SU-DHL-6 (cell line): ENCODE data around the gene PYHIN1.
A peak's percentile ranks its signal among the peaks of the same experiment; 100 is the strongest.

Experiments
- H2AFZ ChIP-seq: fragments of 200-600 bp; sonication (generic); 2 replicates; pipeline ENCODE4 v1.6.1; 2014; ENCODE audit warnings: low read depth, mild to moderate bottlenecking, moderate library complexity, mixed read lengths, antibody characterized with exemption, low read length; ENCODE audit not compliant: severe bottlenecking
- H3F3A ChIP-seq: fragments of 200-600 bp; shearing (Covaris generic); 2 replicates; pipeline ENCODE4 v1.6.0; 2016; ENCODE audit warnings: antibody characterized with exemption, mild to moderate bottlenecking; ENCODE audit not compliant: insufficient read depth
- H3K27ac ChIP-seq: fragments of 200-600 bp; sonication (generic); 2 replicates; pipeline ENCODE4 v1.5.1; 2016; ENCODE audit warnings: low read depth, mild to moderate bottlenecking, low read length, moderate library complexity, mixed read lengths
- H3K27me3 ChIP-seq: fragments of 200-600 bp; sonication (generic), shearing (Covaris generic); 2 replicates; pipeline ENCODE4 v1.6.0; 2014; ENCODE audit warnings: mild to moderate bottlenecking, low read length
- H3K36me3 ChIP-seq: fragments of 200-600 bp; sonication (generic); 2 replicates; pipeline ENCODE4 v1.6.1; 2014; ENCODE audit warnings: mild to moderate bottlenecking, low read length, mixed read lengths
- H3K4me2 ChIP-seq: fragments of 300-600, 200-600 bp; shearing (Covaris generic), sonication (generic); 2 replicates; pipeline ENCODE4 v1.6.0; 2014; ENCODE audit warnings: low read length, low read depth, mild to moderate bottlenecking; ENCODE audit not compliant: poor library complexity, severe bottlenecking
- H3K4me3 ChIP-seq: fragments of 200-600 bp; sonication (generic); 2 replicates; pipeline ENCODE4 v1.5.1; 2014; ENCODE audit warnings: antibody characterized with exemption, low read length, mild to moderate bottlenecking, mixed read lengths; ENCODE audit not compliant: insufficient read depth, poor library complexity, severe bottlenecking
- H3K79me2 ChIP-seq: fragments of 200-600 bp; sonication (generic); 2 replicates; pipeline ENCODE4 v1.6.1; 2014; ENCODE audit warnings: mild to moderate bottlenecking, low read length, moderate library complexity; ENCODE audit not compliant: insufficient read depth
- H3K9ac ChIP-seq: fragments of 200-600 bp; sonication (generic); 2 replicates; pipeline ENCODE4 v1.7.0; 2014; ENCODE audit warnings: mild to moderate bottlenecking, low read length
- H3K9me2 ChIP-seq: fragments of 200-600 bp; sonication (generic); replicated peaks from 2 replicates; pipeline ENCODE4 v1.6.1; 2014; ENCODE audit warnings: low read length; ENCODE audit not compliant: insufficient read depth
- H3K9me3 ChIP-seq: fragments of 200-600 bp; sonication (generic); 2 replicates; pipeline ENCODE4 v1.6.1; 2014; ENCODE audit warnings: low read length, mixed read lengths; ENCODE audit not compliant: insufficient read depth
- H4K20me1 ChIP-seq: fragments of 200-600 bp; sonication (generic); 2 replicates; pipeline ENCODE4 v1.6.1; 2014; ENCODE audit warnings: low read depth, mild to moderate bottlenecking, antibody characterized with exemption, low read length, moderate library complexity, mixed read lengths
- CTCF ChIP-seq: fragments of 200-600 bp; sonication (generic); IDR thresholded peaks from one replicate; pipeline ENCODE4 v1.5.1; 2017; ENCODE audit warnings: antibody characterized with exemption, mild to moderate bottlenecking, low read length, moderate library complexity; ENCODE audit not compliant: insufficient read depth, poor library complexity, severe bottlenecking
- EZH2phosphoT487 ChIP-seq: fragments of 200-600 bp; sonication (generic), shearing (Covaris generic); conservative IDR thresholded peaks from 2 replicates; pipeline ENCODE4 v1.6.1; 2018; ENCODE audit warnings: mild to moderate bottlenecking, antibody characterized with exemption, low read length, moderate library complexity, mixed read lengths

Gene PYHIN1

GRCh38 chr1:158998781-158999161 is 67.4 kb downstream of the PYHIN1 start:
- TF ChIP-seq CTCF (peak; percentile 60), EZH2phosphoT487 (no peak)
- peak overlapping the region; percentile 24 for H3K4me2 ChIP-seq
- H3K9me3 ChIP-seq = no peaks in the 10 kb centered on the region
- no peaks in the 10 kb centered on the region for H3K9me2 ChIP-seq
- no peaks in the 10 kb centered on the region for H3F3A ChIP-seq
- peak overlapping the region; percentile 57 for H2AFZ ChIP-seq
- no peak overlapping the region for H3K4me3 ChIP-seq
- H3K27me3 ChIP-seq = no peaks in the 10 kb centered on the region
- H3K27ac ChIP-seq = no peak overlapping the region
- no peaks in the 10 kb centered on the region for H3K36me3 ChIP-seq
- no peaks in the 10 kb centered on the region for H4K20me1 ChIP-seq
- no peaks in the 10 kb centered on the region for H3K79me2 ChIP-seq
- H3K9ac ChIP-seq = no peak overlapping the region

GRCh38 chr1:158999316-159000069 is 68.1 kb downstream of the PYHIN1 start:
- H2AFZ ChIP-seq = no peak overlapping the region
- H3K9ac ChIP-seq = no peak overlapping the region

GRCh38 chr1:159000070-159000409 is 68.7 kb downstream of the PYHIN1 start:
- Histone ChIP-seq H3K27me3 (no peaks in the 10 kb centered on the region), H3K9ac (no peak overlapping the region), H3K79me2 (no peaks in the 10 kb centered on the region), H3F3A (no peaks in the 10 kb centered on the region), H2AFZ (no peak overlapping the region), H3K27ac (no peak overlapping the region), H3K4me3 (no peak overlapping the region), H4K20me1 (no peaks in the 10 kb centered on the region), H3K36me3 (no peaks in the 10 kb centered on the region), H3K4me2 (no peak overlapping the region), H3K9me2 (no peaks in the 10 kb centered on the region), H3K9me3 (no peaks in the 10 kb centered on the region)
- TF ChIP-seq CTCF = no peak
- TF ChIP-seq EZH2phosphoT487 = no peak

More at GRCh38 chr1:158999316-159000069, 68.1 kb downstream of the PYHIN1 start:
- no peaks in the 10 kb centered on the region for H3F3A ChIP-seq
- TF ChIP-seq EZH2phosphoT487 (no peak), CTCF (no peak)
- H4K20me1 ChIP-seq = no peaks in the 10 kb centered on the region
- H3K9me3 ChIP-seq = no peaks in the 10 kb centered on the region
- no peaks in the 10 kb centered on the region for H3K36me3 ChIP-seq
- H3K79me2 ChIP-seq = no peaks in the 10 kb centered on the region
- no peak overlapping the region for H3K27ac ChIP-seq
- no peak overlapping the region for H3K4me2 ChIP-seq
- H3K9me2 ChIP-seq = no peaks in the 10 kb centered on the region
- H3K27me3 ChIP-seq = no peaks in the 10 kb centered on the region
- no peak overlapping the region for H3K4me3 ChIP-seq
